Right renal cortex interstitium (tissue), 3 donors: ENCODE measurements around the gene TMEM200B. TPM values are rescaled to one million over a fixed set of nuclear protein-coding genes. Genes with fewer than 3 reads are reported as not detected.

Experiments used
- polyA plus RNA-seq, 3 donors: library from polyadenylated mRNA; unstranded; fragments of 120-200 nt; gene quantifications; one replicate each; pipeline ENCODE4 v1.2.1, GENCODE V29; 2013; ENCODE audit not compliant: insufficient read length in 3 of 3

TMEM200B gene
- polyA plus RNA-seq, 3 donors, result 12.6 to 15.0 (median 13.7) TPM

Other genes with a start within 250 kb of the TMEM200B start
- 10 to 100 TPM; 55.8 to 57.9 (median 56.5) TPM for gene EPB41, start 209.3 kb downstream of the TMEM200B start, polyA plus RNA-seq
- gene SRSF4, start 58.0 kb upstream of the TMEM200B start, polyA plus RNA-seq, result 100 to 1,000 TPM in 1 of 3 donors, 10 to 100 TPM in 2; 97.1 to 106 (median 98.5) TPM
- gene MECR, start 107.0 kb upstream of the TMEM200B start, polyA plus RNA-seq, result 10 to 100 TPM; 21.6 to 25.1 (median 23.6) TPM
- gene PTPRU, start 112.6 kb upstream of the TMEM200B start, polyA plus RNA-seq, result 10 to 100 TPM in 2 of 3 donors, 1 to 10 TPM in 1; 9.4 to 12.0 (median 10.6) TPM